ENCODE measurements around the gene UBAP2.
A peak's percentile ranks its signal among the peaks of the same experiment; 100 is the strongest.
"Not testable (repeated sequence)": the region's sequence is repeated elsewhere in the genome, so short reads cannot be mapped to it uniquely, and the experiment has no call there.

Gene UBAP2

DNA sequence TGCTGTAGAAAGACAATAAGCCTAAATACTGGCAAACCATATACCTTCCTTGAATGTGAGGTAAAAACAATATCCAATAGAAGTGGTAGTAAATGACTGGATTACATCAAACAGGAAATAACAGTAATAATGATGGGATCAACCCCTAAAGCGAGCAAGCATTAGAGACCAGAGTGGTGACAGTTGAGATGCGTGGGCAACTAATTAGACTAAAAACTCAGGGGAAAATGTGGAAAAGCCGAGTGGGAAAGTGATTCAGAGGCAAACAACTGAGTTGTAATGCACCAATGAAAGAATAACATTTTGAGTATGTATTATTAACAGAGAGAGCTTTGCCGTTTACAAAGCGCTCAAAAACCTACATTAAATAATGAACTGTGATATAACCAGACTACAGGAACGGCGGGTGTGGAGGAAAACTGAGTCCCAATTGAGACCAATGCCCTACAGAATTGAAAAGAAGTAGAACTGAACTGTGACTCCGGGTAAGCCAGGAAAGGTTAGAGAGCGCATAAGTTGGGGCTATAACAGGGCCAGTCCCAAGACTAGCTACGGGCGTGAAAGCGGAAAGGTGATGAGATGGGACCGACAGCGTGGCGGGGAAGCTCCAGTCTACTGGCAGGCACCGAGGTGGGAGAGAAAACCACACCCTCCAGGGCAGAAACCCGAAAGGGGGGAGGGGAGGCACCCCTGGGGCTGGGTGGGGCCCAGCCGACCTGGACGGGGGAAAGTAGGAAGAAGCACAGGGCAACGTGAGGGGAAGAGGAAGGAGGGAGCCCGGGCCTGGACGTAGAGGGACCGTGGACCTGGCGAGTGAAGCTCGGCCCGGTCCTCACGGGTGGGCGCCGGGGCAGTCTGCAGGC is 592 bp downstream of the UBAP2 start:
- DNase-seq = peak; percentile 61

DNA sequence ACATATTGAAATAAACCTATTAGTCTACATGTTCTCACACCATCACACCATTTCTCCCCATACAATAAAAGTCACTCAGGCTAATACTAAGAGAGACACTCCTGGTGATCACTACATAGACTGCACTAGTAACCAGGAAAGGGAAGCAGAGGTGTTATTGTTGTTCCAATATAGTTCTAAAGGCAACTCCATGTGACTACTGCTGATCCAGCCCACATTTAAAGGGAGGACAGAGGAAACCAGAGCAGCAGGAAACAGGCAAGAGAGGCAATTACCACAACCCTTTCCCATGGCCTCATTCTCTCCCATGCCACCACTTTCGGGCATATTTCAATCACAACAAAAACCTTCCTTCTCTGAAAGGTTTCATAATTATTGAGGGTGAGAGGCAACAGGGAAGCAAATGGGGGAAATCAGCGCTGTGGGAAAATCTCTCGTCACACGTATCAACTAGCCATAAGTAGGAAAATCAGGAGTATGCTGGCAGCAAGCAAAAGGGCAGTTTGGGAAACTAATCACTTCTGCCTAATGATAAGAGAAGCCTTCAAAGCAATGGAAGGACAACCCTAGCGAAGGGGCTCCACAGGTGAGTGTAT is 1.8 kb downstream of the UBAP2 start:
- DNase-seq = no peak

DNA sequence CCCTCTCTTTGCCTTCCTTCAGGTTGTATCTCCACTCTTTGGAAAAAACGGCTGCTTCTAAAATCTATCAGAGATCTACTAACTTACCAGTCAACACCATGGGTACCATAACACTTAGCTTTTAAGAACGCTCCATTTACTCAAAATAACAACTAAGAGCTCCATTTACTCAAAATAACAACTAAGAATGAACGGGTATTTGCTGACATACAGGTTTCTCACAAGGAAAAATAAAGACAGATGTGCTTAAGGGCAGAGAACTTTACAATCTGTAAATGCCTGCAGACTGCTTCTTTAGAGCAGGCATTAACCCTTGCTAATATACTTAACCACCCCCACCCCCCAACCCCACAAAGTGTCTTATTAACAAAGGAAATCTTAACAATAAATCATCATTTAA is 2.8 kb downstream of the UBAP2 start:
- no peak for DNase-seq

DNA sequence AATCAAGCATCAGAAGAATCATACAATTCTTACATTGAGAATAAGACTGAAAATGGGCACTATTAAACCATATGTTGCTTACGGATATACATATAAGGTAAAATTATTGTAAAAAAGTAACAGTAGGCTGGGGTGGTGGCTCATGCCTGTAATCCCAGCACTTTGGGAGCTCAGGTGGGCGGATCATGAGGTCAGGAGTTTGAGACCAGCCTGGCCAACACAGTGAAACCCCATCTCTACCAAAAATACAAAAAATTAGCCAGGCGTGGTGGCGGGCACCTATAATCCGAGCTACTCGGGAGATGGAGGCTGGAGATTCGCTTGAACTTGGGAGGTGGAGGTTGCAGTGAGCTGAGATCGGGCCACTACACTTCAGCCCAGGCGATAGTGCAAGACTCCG is 6.6 kb downstream of the UBAP2 start:
- DNase-seq = not testable (repeated sequence)

DNA sequence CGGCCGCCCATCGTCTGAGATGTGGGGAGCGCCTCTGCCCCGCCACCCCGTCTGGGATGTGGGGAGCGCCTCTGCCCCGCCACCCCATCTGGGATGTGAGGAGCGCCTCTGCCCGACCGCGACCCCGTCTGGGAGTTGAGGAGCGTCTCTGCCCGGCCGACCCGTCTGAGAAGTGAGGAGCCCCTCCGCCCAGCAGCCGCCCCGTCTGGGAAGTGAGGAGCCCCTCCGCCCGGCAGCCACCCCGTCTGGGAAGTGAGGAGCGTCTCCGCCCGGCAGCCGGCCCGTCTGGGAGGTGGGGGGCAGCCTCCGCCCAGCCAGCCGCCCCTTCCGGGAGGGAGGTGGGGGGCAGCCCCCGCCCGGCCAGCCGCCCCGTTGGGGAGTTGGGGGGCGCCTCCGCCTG is 9.8 kb downstream of the UBAP2 start:
- not testable (repeated sequence) for DNase-seq

DNA sequence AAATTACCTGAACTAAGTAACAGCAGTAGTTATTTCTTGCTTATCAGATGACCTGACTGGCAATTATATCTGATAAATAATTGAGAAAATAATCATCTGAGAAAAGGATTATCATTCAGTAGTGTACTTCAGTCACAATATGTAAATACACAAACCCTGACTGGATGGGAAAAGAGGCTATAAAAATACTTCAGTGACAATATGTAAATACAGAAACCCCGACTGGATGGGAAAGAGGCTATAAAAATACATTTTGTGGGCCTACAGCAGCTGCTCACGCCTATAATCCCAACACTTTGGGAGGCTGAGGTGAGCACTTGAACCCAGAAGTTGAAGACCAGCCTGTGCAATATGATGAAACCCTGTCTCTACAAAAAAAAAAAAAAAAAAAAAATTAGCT is 11.1 kb downstream of the UBAP2 start:
- no peak for DNase-seq

DNA sequence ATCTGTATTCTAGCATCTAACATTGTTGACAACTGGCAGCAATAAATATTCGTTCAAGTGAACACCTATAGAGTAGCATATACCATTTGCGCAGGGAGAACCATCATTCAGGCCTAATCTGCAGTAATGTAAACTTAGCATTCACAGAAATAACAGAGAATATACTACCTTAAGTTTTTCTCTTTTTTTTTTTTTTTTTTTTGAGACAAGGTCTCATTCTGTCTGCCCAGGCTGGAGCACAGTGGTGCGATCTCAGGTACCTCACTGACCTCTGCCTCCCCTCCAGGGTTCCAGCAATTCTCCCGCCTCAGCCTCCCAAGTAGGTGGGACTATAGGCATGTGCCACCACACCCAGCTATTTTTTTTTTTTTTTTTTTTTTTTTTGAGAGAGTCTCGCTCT is 12.1 kb downstream of the UBAP2 start:
- DNase-seq = no peak

DNA sequence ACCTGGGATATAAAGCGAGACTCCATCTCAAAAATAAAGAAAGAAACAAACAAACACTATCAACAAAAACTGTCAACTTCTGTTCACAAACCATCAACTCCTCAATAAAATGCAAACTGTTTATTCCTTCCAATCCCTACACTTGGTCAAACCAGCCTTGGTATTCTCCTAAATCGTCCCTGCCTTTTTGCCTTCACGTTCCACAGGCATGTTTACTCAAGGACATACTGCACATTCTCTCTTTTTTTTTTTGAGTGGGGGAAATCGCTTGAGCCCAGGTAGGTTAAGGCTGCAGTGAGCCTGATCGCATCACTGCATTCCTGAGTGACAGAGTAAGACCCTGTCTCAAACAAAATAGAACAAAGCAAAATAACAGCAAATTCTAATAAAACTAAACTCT is 13.0 kb downstream of the UBAP2 start:
- DNase-seq = no peak

DNA sequence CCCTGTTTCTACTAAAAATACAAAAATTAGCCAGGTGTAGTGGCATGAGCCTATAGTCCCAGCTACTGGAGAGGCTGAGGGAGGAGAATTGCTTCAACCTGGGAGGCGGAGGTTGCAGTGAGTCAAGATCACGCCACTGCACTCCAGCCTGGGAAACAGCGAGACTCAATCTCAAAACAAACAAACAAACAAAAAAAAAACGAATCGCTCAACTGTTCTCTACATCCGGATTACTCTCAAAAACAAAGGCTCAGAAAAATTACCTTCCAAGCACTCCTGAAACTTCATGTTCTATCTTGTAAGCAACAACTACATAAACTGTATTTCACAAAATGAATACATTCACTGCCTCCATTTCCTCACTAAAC is 14.0 kb downstream of the UBAP2 start:
- DNase-seq = no peak

DNA sequence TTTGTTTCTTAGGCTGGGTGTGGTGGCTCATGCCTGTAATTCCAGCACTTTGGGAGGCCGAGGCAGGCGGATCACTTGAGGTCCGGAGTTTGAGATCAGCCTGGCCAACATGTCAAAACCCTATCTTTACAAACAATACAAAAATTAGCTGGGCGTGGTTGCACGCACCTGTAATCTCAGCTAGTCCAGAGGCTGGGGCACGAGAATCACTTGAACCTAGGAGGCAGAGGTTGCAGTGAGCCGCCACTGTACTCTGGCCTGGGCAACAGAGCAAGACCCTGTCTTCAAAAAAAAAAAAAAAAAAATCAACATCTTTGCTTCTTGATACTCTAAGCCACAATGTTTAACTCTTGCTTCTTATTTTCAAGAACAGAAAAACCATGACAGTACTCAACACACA is 16.1 kb downstream of the UBAP2 start:
- no peak for DNase-seq

DNA sequence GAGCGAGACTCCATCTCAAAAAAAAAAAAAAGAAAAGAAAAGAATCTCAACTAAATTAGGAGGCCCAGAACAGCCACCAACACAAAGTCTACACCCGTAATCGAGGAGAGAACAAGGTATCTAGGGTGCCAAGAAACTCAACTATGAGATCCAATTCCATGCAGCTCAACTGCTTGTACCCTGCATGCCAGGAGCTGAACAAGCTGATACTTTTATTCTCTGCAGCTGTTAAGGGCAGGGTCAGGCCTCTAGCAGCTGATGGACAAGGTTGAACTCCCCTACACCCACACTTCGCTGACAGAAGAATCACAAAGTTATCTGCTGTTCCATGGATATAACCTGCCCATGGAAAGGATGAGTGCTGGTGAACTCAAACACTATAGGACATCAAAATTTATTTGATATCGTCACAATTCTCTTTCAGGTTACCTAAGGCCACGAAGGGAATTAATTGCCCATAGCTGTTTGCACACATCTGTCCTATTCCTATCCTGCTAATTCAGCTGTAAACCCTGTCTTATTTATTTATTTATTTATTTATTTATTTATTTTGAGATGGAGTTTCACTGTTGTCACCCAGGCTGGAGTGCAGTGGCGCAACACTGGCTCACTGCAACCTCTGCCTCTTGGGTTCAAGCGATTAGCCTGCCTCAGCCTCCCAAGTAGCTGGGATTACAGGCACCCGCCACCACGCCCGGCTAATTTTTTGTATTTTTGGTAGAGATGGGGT is 20.7 kb downstream of the UBAP2 start:
- no peak for DNase-seq

DNA sequence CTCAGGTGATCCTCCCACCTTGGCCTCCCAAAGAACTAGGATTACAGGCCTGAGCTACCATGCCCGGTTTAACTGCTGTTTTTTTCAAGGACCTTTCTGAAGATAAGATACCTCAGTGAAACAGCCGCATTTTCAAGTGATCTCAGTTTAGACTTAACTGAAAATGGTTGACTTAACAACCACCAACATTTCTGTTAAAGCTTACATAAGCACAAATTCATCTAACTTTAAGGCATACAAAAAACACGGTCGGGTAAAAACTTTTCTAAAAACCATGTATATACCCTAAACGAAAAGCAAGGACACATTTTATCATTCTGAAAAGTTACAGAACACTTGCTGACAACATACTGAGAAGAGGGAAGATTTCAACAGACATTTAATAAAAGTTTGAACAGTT is 22.9 kb downstream of the UBAP2 start:
- no peak for DNase-seq

DNA sequence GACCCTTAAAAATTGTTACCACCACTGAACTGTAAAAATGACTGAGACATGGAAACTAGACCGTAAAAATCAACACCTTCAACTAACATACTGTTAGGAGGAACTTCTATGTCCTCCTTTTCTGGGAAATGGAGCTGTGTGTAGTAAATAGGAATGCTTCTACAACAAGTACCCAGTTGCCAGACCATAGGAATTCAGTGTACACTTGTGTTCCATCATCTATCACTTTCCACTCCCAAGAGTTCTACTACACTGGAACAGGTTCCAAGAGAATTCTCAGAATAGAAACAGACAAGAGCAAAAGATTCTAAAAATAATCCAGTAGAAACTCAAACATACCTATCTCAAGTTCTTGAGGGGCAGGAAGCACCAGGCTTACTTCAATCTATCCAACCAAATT is 23.6 kb downstream of the UBAP2 start:
- no peak for DNase-seq

DNA sequence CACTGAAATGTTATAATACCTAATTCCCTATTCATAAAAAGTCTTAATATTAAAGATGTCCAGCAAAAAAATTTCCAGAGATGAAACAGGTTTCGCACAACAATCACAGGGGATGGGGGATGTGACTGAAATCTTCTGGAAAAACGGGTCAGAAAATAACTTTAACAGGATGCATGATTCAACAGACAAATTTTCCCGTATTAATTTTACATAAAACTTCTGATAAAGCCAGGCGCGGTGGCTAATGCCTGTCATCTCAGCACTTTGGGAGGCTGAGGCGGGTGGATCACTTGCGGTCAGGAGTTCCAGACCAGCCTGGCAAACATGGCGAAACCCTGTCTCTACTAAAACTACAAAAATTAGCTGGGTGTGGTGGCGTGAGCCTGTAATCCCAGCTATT is 24.2 kb downstream of the UBAP2 start:
- not testable (repeated sequence) for DNase-seq

DNA sequence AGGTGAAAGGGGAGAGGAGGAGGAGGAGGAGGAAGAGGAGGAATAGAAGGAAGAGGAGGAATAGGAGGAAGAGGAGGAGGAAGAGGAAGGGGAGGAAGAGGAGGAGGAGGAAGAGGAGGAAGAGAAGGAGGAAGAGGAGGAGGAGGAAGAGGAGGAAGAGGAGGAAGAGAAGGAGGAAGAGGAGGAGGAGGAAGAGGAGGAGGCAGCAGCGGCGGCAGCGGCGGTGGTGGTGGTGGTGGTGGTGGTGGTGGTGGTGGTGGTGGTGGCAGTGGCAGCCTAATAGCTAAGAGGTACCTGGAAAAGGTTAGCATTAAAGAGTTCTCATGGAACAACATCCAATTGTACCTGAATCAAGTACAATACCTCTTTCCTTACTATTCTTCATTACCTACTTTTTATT is 32.5 kb downstream of the UBAP2 start:
- no peak for DNase-seq

DNA sequence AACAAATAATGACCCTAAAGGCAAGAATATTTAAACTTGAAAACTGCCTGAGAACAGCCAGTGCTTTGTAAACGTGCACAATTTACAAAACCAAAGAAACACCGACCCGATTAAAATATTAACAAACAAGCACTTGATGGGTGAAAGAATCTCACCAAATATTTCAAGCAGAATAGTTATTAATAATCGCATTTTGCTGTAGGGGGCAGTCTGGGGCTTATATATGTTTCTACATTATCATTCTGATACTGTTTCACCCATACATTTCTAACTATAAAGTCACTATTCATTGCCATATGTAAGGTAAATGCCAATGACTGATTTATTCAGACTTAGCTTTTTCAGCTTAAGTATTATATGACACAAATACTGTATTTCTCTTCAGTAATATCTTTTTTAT is 37.7 kb downstream of the UBAP2 start:
- no peak for DNase-seq

DNA sequence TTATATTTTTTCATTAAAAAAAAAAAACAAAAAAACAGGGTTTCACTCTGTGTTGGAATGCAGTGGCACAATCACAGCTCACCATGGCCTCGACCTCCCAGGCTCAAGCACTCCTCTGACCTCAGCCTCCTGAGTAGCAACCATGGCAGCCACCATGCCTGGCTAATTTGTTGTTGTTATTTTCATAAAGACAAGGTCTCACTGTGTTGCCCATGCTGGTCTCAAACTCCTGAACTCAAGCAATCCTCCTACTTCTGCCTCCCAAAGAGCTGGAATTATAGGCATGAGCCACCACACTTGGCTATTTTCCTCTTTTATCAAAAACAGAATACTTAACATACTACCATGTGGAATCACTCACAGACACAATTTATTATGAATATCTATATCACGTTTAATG is 46.7 kb downstream of the UBAP2 start:
- no peak for DNase-seq

DNA sequence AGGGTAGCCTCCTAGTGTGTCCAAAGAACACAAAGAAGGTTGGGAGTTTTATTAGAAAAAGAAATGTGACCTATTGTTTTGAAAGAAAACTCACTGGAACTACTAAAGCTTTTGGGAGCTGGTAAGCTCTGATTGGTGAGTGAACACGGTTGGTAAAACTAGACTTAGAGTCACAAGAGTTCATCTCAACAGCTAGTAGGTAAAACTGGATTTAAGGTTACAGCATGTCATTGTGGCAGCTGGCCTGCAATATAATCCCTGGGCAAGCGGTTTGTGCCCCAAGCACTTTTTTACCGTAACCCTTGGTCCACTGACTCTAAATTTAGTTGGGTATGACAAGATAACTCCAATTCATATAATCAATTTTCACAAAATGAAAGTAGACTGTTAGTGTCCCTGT is 47.4 kb downstream of the UBAP2 start:
- DNase-seq = no peak

DNA sequence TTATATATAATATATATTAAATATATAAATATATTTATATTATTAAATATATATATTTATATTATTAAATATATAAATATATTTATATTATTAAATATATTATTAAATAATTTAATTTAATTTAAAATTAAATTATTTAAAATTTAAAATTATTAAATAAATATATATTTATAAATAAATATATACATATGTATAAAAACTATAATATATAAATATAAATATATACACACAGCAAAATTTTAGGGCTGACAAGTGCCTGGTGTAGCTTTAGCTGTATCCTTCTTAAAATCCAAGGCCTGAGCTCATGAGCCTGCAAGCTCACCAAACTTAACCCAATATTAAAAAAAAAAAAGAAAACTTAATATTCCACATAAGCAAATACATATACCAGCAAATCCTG is 53.2 kb downstream of the UBAP2 start:
- no peak for DNase-seq

DNA sequence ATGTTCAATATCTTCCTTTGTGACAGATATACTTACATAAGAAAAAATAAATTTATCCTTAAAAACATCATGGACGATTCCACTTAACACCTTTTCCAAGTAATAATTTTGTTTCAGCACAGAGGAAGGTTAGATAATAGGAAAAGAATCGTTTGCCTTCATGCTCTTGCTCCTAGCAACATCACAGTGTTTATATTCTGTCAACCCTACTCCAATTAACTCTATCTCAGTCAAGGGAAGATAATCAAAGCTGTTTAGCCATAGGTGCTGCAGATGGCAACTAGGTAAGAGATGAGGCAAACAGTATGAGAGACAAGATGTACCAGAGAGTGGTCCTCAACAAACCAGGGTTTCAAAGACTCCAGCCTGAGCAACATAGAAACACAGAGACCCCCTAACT is 55.6 kb downstream of the UBAP2 start:
- DNase-seq = no peak

DNA sequence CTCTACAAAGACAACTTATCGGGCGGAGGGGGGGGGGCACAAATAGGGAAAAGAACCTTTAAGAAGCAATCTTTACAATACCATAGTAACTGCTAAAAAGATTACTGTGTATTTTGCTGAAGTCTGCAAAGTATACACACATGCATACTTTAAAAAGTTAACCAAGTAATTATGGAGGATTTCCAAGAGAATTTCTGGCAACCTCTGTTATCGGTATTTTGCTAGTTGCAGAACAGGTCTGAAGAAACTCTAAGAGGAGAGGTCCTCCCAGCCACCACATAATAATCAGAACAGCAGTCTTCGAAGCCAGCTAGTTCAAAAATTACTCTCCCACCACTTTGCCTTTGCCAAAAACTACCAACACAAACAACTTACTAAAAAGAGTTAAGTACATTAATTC is 56.1 kb downstream of the UBAP2 start:
- no peak for DNase-seq

DNA sequence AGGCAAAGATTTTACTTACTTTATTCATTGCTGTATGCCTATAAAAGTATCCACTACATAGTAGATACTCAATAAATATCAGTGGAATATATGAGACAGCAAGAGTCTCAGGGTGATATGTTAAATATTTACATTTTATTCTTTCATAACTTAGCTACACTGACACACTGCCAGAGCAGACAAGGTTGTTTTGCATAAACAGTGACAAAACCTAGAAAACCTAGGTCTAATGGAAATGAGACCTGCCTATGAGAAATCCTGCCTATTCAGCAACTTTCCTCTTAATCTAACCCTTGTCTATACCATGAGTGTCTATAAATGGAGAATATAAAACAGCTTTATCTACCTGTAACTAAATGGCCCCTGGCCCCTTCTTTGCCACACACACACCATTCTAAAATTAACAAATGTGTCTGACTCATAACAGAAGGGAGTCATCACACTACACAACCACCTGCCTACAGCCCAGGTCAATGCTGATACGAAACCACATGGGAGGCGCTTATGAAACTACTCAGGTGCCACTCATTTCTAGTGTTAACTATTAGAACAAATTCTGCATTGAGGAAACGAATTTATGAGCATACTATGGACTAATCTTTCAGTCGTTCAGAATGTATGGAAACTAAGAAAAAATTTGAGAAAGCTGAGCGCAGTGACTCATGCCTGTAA is 60.3 kb downstream of the UBAP2 start:
- DNase-seq = peak; percentile 52

DNA sequence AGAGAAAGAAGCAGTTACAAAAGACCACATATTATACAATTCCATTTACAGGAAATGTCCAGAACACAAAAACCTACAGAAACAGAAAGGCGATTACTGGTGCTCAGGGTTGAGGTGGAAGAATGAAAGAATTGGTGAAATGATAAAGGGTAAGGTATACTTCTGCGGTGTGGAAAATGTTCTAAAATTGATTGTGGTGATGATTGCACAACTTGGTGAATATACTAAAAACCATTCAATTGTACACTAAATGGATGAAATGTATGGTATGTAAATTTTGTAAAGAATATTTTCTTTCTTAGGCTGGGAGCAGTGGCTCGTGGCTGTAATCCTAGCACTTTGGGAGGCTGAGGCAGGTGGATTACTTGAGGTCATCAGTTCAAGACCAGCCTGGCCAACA is 72.3 kb downstream of the UBAP2 start:
- no peak for DNase-seq

DNA sequence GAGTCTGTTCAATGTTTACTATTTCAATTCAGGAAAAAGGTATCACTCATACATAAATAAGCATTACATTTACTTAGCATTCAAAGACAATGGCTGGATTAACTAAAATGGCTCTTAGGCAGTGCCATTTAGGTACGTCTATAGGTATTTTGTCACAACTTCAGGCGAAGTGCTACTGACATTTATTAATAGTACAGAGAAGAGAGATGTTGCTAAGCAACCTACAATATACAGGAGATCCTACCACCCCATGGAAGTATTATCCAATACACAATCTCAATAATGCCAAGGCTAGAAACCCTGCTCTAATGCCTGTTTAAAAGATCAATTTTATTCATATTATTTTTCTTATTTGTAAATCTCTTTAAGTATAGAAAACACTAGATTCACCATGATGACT is 76.0 kb downstream of the UBAP2 start:
- no peak for DNase-seq

Data from stimulated activated CD4-positive, alpha-beta T cell treated with anti-CD3 and anti-CD28 coated beads, Interleukin-4, amount 100 ng/mL, for 24 hours (primary cell).